DOHH2 (cell line): ENCODE results near the gene UPK1A.
A peak's percentile ranks its signal among the peaks of the same experiment; 100 is the strongest.

Experiments used
- H3F3A ChIP-seq: fragments of 200-600 bp; sonication (generic), shearing (Covaris generic); 2 replicates; pipeline ENCODE4 v1.6.0; 2016; ENCODE audit warnings: antibody characterized with exemption, mild to moderate bottlenecking; ENCODE audit not compliant: control insufficient read depth, insufficient read depth
- H3K27ac ChIP-seq: fragments of 200-600 bp; sonication (generic); 2 replicates; pipeline ENCODE4 v1.5.1; 2014; ENCODE audit warnings: low read depth, mild to moderate bottlenecking, low read length, moderate library complexity
- H3K27me3 ChIP-seq: fragments of 200-600 bp; sonication (generic); 2 replicates; pipeline ENCODE4 v1.6.1; 2014; ENCODE audit warnings: mild to moderate bottlenecking, low read length, mixed read lengths; ENCODE audit not compliant: control insufficient read depth
- H3K36me3 ChIP-seq: fragments of 200-600 bp; sonication (generic); 2 replicates; pipeline ENCODE4 v1.6.1; 2014; ENCODE audit warnings: mild to moderate bottlenecking, low read length, moderate library complexity, mixed read lengths; ENCODE audit not compliant: control insufficient read depth
- H3K4me1 ChIP-seq: fragments of 200-600 bp; sonication (generic); 2 replicates; pipeline ENCODE4 v1.6.1; 2014; ENCODE audit warnings: mild to moderate bottlenecking, low read length, mixed read lengths; ENCODE audit not compliant: control insufficient read depth
- H3K4me2 ChIP-seq: fragments of 200-600 bp; sonication (generic); 2 replicates; pipeline ENCODE4 v1.6.0; 2014; ENCODE audit warnings: mild to moderate bottlenecking, low read length, moderate library complexity
- H3K4me3 ChIP-seq: fragments of 200-600 bp; sonication (generic); 2 replicates; pipeline ENCODE4 v1.5.1; 2014; ENCODE audit warnings: mild to moderate bottlenecking, low read length, mixed read lengths
- H3K79me2 ChIP-seq: fragments of 200-600 bp; sonication (generic); 2 replicates; pipeline ENCODE4 v1.6.1; 2014; ENCODE audit warnings: mild to moderate bottlenecking, low read length, mixed read lengths; ENCODE audit not compliant: control insufficient read depth
- H3K9me2 ChIP-seq: fragments of 200-600 bp; sonication (generic); replicated peaks from 2 replicates; pipeline ENCODE4 v1.6.1; 2014; ENCODE audit warnings: mild to moderate bottlenecking, low read length, mixed read lengths; ENCODE audit not compliant: control insufficient read depth
- H3K9me3 ChIP-seq: fragments of 200-600 bp; sonication (generic); 2 replicates; pipeline ENCODE4 v1.6.1; 2014; ENCODE audit warnings: antibody characterized with exemption, low read length, mixed read lengths; ENCODE audit not compliant: control insufficient read depth, insufficient read depth
- H4K20me1 ChIP-seq: fragments of 200-600 bp; sonication (generic); 2 replicates; pipeline ENCODE4 v1.6.0; 2014; ENCODE audit warnings: low read depth, mild to moderate bottlenecking, antibody characterized with exemption, low read length, moderate library complexity; ENCODE audit not compliant: control insufficient read depth, insufficient read depth
- CTCF ChIP-seq: fragments of 200-600 bp; sonication (generic); IDR thresholded peaks from one replicate; pipeline ENCODE4 v1.5.1; 2014; ENCODE audit warnings: antibody characterized with exemption, mild to moderate bottlenecking, low read depth, low read length; ENCODE audit not compliant: poor library complexity, severe bottlenecking
- EZH2phosphoT487 ChIP-seq: fragments of 200-600 bp; sonication (generic); IDR thresholded peaks from 2 replicates; pipeline ENCODE4 v1.6.1; 2017; ENCODE audit warnings: borderline replicate concordance, mild to moderate bottlenecking, antibody characterized with exemption, low read length, moderate library complexity, mixed read lengths

Gene UPK1A

GRCh38 chr19:35703343-35703742 lies 37.0 kb downstream of the UPK1A start:
- no peaks in the 10 kb centered on the region for H3K9me3 ChIP-seq
- peaks cover 4% of the 10 kb centered on the region; the same call in 1 of the 2 replicates for H3K27me3 ChIP-seq
- no peak overlapping the region for H3K4me3 ChIP-seq
- no peaks in the 10 kb centered on the region for H4K20me1 ChIP-seq
- no peaks in the 10 kb centered on the region for H3K9me2 ChIP-seq
- H3K4me1 ChIP-seq = peaks cover 5% of the 10 kb centered on the region
- peak overlapping the region; percentile 96 for H3K4me2 ChIP-seq
- H3K27ac ChIP-seq = no peak overlapping the region
- no peak for TF ChIP-seq EZH2phosphoT487
- TF ChIP-seq CTCF = no peak
- no peaks in the 10 kb centered on the region for H3F3A ChIP-seq
- no peaks in the 10 kb centered on the region for H3K79me2 ChIP-seq
- no peaks in the 10 kb centered on the region for H3K36me3 ChIP-seq

- H3K36me3 ChIP-seq = no peaks in the 10 kb centered on the region
- no peaks in the 10 kb centered on the region for H4K20me1 ChIP-seq
- no peaks in the 10 kb centered on the region for H3K9me3 ChIP-seq
- H3K9me2 ChIP-seq = no peaks in the 10 kb centered on the region
- peaks cover 6% of the 10 kb centered on the region; the same call in 1 of the 2 replicates for H3K27me3 ChIP-seq
- H3K79me2 ChIP-seq = no peaks in the 10 kb centered on the region
- no peak within 1 kb of the TSS for H3K27ac ChIP-seq
- TF ChIP-seq EZH2phosphoT487 (no peak), CTCF (no peak)
- peak within 1 kb of the TSS; percentile 96; the same call in 1 of the 2 replicates for H3K4me2 ChIP-seq
- peaks cover 5% of the 10 kb centered on the region for H3K4me1 ChIP-seq
- H3K4me3 ChIP-seq = no peak within 1 kb of the TSS
- no peaks in the 10 kb centered on the region for H3F3A ChIP-seq
Observed at GRCh38 chr19:35704218-35704617, 37.9 kb downstream of the UPK1A start, which contains the start of gene ZBTB32. ZBTB32 (plus strand) TSS chr19:35704558; CDS start chr19:35714627, 10,069 bp downstream.

DNA sequence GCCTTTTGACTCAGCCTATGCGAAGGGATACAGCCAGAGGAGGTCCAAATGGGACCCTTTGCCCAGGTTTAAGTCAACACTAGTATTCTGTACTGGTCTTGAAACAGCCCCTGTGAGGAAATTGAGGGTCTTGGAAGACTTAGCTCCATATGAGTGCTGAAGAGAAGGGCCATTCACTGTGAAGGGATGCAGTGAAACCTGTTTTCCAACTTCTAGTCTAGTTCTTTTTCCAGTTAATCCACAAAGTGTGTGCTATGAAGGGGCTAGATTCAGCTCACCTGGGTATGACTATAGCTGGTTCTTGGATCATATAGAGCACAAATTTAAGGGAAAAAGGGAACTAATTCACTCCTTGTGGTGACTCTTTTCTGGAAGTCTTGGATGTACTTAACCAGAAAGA lies 42.1 kb downstream of the UPK1A start:
- H3K79me2 ChIP-seq = no peaks in the 10 kb centered on the region
- no peak overlapping the region for H3K27ac ChIP-seq
- H3K9me2 ChIP-seq = no peaks in the 10 kb centered on the region
- H3K9me3 ChIP-seq = no peaks in the 10 kb centered on the region
- H3F3A ChIP-seq = no peaks in the 10 kb centered on the region
- peaks cover 22% of the 10 kb centered on the region for H3K4me1 ChIP-seq
- peaks cover 23% of the 10 kb centered on the region for H3K27me3 ChIP-seq
- H3K4me3 ChIP-seq = no peak overlapping the region
- H3K36me3 ChIP-seq = no peaks in the 10 kb centered on the region
- TF ChIP-seq EZH2phosphoT487 (no peak), CTCF (no peak)
- no peaks in the 10 kb centered on the region for H4K20me1 ChIP-seq
- no peak overlapping the region for H3K4me2 ChIP-seq
